ENCODE results near the gene PACS2. TPM values are rescaled to one million over a fixed set of nuclear protein-coding genes. Genes with fewer than 3 reads are reported as not detected.
"Not testable (repeated sequence)": the region's sequence is repeated elsewhere in the genome, so short reads cannot be mapped to it uniquely, and the experiment has no call there.

Gene PACS2
- total RNA-seq, 1 experiment from 2014 or later: 55.2 TPM

DNA sequence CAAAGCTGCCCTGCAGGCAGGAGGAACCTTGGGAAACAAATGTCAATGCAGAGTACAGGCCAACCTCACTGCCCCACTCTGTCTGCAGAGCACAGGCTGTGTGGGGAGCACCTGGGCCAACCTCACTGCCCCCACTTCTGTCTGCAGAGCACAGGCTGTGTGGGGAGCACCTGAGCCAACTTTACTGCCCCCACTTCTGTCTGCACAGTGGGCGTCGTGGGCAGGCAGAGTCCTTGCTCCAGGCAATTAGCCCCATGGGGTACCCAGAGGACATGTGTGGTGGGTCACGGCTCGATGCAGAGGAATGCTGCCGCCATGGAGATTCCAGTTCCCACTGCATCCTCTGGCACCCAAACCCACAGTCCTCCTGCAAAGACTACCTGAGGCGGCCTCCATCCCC is 39.9 kb upstream of the PACS2 start:
- no TSS peak for BruUV-seq (replicated peaks)
- Histone ChIP-seq H3K27ac (ENCODE audit: low read length) (no peak overlapping the region), H3K4me3 (ENCODE audit: low read depth in 2 of 2, low read length in 2 of 2) (no peak overlapping the region), H3K9me3 (ENCODE audit: control insufficient read depth, insufficient read depth, low read depth, low read length) (no peaks in the 10 kb centered on the region), H3K27me3 (ENCODE audit: control insufficient read depth, insufficient read depth, low read length) (no peaks in the 10 kb centered on the region), H3K36me3 (ENCODE audit: control insufficient read depth, insufficient read depth, low read length) (no peaks in the 10 kb centered on the region), H3K4me1 (ENCODE audit: control insufficient read depth, insufficient read depth, low read length) (no peaks in the 10 kb centered on the region)
- intact Hi-C loops (cut with micrococcal nuclease; ENCODE audit: unreplicated experiment) (no loop called here), in situ Hi-C loops (cut with HindIII; ENCODE audit: low pct_unique_long_range_greater_than_20kb, low sequenced_read_pairs) (no loop called here)
- ATAC-seq: no peak
- POLR2A ChIA-PET: no interaction called here
- no peak for DNase-seq (ENCODE audit: low read depth, low spot score)
- TF ChIP-seq, protein P1, sequence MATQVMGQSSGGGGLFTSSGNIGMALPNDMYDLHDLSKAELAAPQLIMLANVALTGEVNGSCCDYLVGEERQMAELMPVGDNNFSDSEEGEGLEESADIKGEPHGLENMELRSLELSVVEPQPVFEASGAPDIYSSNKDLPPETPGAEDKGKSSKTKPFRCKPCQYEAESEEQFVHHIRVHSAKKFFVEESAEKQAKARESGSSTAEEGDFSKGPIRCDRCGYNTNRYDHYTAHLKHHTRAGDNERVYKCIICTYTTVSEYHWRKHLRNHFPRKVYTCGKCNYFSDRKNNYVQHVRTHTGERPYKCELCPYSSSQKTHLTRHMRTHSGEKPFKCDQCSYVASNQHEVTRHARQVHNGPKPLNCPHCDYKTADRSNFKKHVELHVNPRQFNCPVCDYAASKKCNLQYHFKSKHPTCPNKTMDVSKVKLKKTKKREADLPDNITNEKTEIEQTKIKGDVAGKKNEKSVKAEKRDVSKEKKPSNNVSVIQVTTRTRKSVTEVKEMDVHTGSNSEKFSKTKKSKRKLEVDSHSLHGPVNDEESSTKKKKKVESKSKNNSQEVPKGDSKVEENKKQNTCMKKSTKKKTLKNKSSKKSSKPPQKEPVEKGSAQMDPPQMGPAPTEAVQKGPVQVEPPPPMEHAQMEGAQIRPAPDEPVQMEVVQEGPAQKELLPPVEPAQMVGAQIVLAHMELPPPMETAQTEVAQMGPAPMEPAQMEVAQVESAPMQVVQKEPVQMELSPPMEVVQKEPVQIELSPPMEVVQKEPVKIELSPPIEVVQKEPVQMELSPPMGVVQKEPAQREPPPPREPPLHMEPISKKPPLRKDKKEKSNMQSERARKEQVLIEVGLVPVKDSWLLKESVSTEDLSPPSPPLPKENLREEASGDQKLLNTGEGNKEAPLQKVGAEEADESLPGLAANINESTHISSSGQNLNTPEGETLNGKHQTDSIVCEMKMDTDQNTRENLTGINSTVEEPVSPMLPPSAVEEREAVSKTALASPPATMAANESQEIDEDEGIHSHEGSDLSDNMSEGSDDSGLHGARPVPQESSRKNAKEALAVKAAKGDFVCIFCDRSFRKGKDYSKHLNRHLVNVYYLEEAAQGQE (IDR thresholded peaks at IDR 0.05; ENCODE audit: insufficient read depth in 1 of 2, low read depth in 2 of 2, low read length in 1 of 2): no peak
- no peak for TF ChIP-seq SIN3A (IDR thresholded peaks at IDR 0.05; ENCODE audit: borderline replicate concordance, insufficient read depth, low read depth, low read length)
- TF ChIP-seq POLR2AphosphoS5 (IDR thresholded peaks at IDR 0.05; ENCODE audit: low read depth, low read length): no peak
- TF ChIP-seq CTCF (IDR thresholded peaks at IDR 0.05): no peak
- no peak for TF ChIP-seq TCF7L2 (IDR thresholded peaks at IDR 0.05; ENCODE audit: low read depth, low read length)
- CTCF ChIA-PET: no interaction called here

- TF ChIP-seq, protein P1 (IDR thresholded peaks at IDR 0.05; ENCODE audit: insufficient read depth in 1 of 2, low read depth in 2 of 2, low read length in 1 of 2): no peak
- no peak for TF ChIP-seq POLR2AphosphoS5 (IDR thresholded peaks at IDR 0.05; ENCODE audit: low read depth, low read length)
- no peak for TF ChIP-seq CTCF (IDR thresholded peaks at IDR 0.05)
- no peak for TF ChIP-seq SIN3A (IDR thresholded peaks at IDR 0.05; ENCODE audit: borderline replicate concordance, insufficient read depth, low read depth, low read length)
- TF ChIP-seq TCF7L2 (IDR thresholded peaks at IDR 0.05; ENCODE audit: low read depth, low read length): no peak
- in situ Hi-C loops (cut with HindIII; ENCODE audit: low pct_unique_long_range_greater_than_20kb, low sequenced_read_pairs) (no loop called here), intact Hi-C loops (cut with micrococcal nuclease; ENCODE audit: unreplicated experiment) (no loop called here)
- Histone ChIP-seq H3K4me1 (ENCODE audit: control insufficient read depth, insufficient read depth, low read length) (no peaks in the 10 kb centered on the region), H3K27ac (ENCODE audit: low read length) (no peak overlapping the region), H3K4me3 (ENCODE audit: low read depth in 2 of 2, low read length in 2 of 2) (no peak overlapping the region), H3K9me3 (ENCODE audit: control insufficient read depth, insufficient read depth, low read depth, low read length) (no peaks in the 10 kb centered on the region), H3K27me3 (ENCODE audit: control insufficient read depth, insufficient read depth, low read length) (no peaks in the 10 kb centered on the region), H3K36me3 (ENCODE audit: control insufficient read depth, insufficient read depth, low read length) (no peaks in the 10 kb centered on the region)
- DNase-seq (ENCODE audit: low read depth, low spot score) (no peak), ATAC-seq (no peak)
- BruUV-seq (replicated peaks): no TSS peak
- ChIA-PET CTCF (interaction anchor here (0.7 kb wide), 1 partner anchor 91 kb away, joined by 3 read pairs; no protein-coding TSS in a partner anchor), POLR2A (interaction anchor here (0.6 kb wide), 1 partner anchor 44 kb away, joined by 3 read pairs; no protein-coding TSS in a partner anchor)
Observed at GRCh38 chr14:105275267-105275946, 39.1 kb upstream of the PACS2 start.

GRCh38 chr14:105277448-105277847 is 37.1 kb upstream of the PACS2 start:
- BruUV-seq (replicated peaks); DNase-seq (ENCODE audit: low read depth, low spot score); H3K27me3 ChIP-seq (ENCODE audit: control insufficient read depth, insufficient read depth, low read length); H3K4me1 ChIP-seq (ENCODE audit: control insufficient read depth, insufficient read depth, low read length); in situ Hi-C loops (cut with HindIII; ENCODE audit: low pct_unique_long_range_greater_than_20kb, low sequenced_read_pairs); H3K4me3 ChIP-seq (ENCODE audit: low read depth in 2 of 2, low read length in 2 of 2); POLR2A ChIA-PET; H3K9me3 ChIP-seq (ENCODE audit: control insufficient read depth, insufficient read depth, low read depth, low read length); H3K27ac ChIP-seq (ENCODE audit: low read length); H3K36me3 ChIP-seq (ENCODE audit: control insufficient read depth, insufficient read depth, low read length); intact Hi-C loops (cut with micrococcal nuclease; ENCODE audit: unreplicated experiment); ATAC-seq: not testable (repeated sequence)
- CTCF ChIA-PET: interaction anchor here (0.6 kb wide), 1 partner anchor 11 kb away, joined by 3 read pairs; no protein-coding TSS in a partner anchor
